Activated naive CD4-positive, alpha-beta T cell (primary cell): Measurements from ENCODE around the gene ZMIZ1.
"Not testable (repeated sequence)": the region's sequence is repeated elsewhere in the genome, so short reads cannot be mapped to it uniquely, and the experiment has no call there.

Experiments
- DNase-seq, 4 experiments: peaks; one replicate each; lab custom pipeline; 2025; lab: John Stamatoyannopoulos, UW

ZMIZ1 gene

DNA sequence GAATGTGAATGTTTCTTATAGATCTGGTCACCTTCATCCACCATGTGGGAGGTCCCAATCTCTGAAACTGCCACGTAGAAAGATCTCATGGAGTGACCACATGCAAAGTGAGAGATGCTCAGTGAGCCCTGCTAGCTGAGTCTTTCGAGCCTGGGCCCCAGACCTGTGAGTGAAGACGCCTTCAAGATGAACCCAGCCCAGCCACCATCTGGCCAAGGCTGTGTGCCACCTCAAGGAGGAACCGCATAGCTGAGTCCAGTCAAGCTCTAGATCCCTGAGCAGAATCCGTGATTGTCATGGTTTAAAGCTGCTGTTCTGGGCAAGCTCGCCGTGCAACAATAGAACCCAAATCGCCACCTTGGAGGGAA lies 258.3 kb downstream of the ZMIZ1 start:
- no peak for DNase-seq

DNA sequence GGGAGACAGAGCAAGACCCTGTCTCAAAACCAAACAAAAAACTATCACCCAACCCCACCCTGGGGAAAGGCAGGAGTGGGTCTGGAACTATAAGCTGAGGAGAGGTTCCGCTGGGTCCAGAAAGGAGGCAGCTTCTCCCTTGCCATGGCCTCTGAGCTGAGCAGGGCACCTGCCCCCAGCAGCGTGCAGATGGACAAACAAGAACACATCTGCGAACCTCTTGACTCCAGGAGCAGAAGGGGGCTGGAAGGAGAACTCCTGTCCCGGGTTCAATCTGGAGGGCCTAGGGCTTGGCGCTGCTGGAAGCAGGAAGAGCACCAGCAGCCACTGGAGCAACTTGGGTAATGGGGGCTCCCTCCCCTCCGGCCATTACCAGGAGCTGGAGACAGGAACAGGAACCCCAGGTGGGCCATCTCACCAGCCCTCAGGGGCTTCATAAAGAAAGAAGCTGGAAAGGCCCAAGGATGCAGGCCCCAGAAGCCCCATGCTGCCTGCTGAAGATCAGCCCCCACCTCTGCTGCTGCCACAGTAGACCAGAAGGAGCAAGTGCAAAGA lies 259.5 kb downstream of the ZMIZ1 start:
- DNase-seq: no peak

DNA sequence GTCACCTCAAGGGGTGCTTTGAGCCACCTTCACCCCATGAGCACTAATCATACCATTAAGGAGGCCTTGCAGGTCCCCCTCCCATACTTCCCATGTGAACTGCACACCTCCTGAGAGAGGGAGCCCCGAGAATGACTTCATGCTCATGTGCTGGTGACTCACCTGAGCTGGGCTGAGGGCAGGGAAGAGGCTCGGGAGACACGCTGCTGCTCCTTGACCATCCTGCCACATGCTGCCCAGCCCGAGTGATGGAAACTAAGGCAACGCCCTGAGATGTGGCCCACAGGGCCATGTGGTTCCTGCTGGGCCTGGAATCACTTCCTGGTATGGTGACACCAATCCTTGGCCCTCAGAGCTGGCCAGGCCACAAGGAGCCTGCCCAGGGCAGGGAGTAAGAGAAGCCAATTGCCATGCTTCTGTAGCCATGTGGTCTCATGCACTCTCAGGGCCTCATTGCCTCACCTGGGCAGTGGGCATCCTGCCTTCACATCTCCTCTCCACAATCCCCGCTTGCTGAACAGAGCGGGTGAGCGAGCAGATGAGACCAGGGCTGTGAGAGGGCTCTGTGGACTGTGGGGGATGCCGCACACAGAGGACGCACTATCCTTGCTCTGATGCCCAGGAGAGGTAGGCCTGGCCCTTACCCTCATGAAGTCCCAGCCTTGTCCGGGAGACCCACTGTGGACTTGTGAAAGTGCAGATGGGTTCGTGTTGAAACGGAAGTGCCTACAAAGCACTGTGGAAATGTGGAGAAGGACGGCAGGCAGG lies 260.2 kb downstream of the ZMIZ1 start:
- DNase-seq: no peak

DNA sequence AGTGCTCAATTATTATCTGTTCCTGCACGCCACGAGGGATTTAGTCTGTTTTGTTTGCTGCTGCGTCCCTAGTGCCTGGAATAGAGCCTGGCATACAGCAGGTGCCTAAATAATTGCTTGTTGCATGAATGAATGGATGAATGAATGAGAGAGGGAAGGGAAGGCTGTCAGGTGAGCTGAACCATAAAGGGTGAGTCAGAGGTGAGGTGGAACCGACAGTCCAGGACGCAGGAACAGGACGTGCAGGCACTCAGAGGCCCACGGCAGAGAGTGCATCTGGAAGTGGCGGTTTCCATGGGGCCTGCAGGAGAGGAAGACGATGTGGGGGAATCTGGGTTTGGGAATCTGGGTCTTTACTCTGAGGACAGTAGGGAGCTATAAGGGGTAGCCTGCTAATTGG lies 260.8 kb downstream of the ZMIZ1 start:
- DNase-seq: no peak

DNA sequence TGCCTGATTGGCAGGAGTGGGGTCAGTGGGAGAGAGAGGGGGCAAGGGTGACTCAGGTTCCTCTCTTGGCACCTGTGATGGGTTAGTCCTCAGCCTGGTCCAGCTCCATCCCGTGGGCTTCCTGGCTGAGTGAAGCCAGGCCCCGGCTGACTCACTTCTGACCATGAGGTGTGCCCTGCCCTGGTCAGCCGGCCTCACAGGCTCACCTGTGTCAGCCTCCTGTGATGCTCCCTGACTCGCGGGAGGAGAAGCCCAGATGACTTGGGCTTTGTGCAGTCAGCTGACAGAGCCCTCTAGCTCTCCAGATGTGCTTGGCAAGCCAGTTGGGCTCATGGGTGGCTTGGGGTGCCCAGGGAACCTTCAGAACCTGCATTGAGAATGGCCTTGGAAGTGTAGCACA lies 262.5 kb downstream of the ZMIZ1 start:
- no peak for DNase-seq

DNA sequence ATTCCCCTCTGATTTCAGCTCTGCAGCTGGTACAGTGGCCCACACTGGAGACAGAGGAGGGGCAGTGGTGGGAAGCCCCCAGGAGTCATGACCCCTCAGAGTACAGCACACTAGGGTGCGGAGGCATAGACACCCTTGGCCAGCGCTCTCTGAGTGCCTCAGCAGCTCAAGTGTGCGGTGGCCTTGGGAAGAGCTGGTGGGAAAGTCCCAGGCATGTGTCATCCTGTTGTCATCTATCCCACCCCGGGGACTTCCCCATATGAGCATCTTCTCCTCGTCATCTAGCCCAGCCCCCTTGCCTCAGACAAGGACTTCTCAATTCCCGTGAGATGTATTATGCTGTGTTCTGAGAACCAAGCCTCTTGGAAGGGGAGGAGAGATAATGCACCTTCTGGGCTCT lies 262.9 kb downstream of the ZMIZ1 start:
- DNase-seq: peak in 2 of 4 experiments; percentile 15 to 40

DNA sequence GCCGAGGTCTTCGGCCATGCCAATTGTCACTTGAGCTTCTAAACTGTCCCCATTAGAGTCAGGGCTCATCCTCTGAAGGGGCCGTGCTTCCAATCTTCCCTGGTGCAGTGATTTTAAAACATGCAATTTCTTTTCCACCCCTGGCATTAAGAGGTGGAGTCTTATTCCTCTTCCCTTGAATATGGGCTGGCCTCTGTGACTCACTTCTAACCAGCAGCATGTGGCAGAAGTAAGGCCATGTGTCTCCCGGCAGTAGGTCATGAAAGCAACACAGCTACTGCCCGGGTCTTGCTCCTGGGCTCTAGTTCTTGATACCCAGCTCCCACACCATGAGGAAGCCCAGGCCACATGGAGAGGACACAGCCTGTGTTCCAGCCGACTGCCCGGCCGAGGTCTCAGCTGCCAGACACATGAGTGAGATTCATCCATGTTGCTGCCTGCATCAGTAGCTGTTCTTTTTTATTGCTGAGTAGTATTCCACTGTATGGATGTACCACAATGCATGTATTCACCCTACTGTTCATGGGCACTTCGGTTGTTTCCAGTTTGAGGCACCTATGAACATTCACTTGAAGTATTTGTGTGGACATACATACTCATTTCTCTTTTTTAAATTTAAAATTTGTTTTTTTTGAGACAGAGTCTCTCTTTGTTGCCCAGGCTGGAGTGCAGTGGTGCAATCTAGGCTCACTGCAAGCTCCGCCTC lies 264.0 kb downstream of the ZMIZ1 start:
- not testable (repeated sequence) for DNase-seq

DNA sequence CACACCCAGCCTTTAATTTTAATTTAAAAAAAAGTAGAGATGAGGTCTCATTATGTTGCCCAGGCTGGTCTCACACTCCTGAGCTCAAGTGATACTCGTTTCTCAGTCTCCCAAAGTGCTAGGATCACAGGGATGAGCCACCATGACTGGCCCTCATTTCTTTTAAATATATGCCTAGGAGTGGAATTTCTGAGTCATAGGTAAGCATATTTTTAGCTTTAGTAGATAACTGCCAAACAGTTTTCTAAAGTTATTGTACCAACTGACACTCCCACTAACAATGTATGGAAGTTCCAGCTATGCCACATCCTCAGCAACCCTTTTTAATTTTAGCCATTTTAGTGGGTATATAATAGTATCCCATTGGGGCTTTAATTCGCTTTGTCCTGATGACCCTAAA lies 264.7 kb downstream of the ZMIZ1 start:
- no peak for DNase-seq

DNA sequence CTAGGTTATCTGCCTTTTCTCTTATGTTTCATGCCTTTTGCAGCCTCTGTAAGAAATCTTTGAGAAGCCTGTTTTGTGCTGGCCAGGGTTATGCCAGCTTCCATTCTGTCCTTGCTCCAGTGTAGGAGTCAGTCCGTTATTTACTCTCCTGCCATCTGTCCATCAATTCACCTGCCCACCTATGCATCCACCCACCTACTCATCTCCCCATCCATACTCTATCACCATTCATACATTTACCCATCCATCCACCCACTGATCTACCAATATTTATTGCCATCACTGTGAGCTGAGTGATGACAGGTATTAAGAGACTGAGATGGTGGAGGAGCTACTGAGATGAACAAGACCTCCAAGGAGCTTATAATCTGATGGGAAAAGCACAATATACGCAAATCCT lies 265.8 kb downstream of the ZMIZ1 start:
- DNase-seq: no peak

DNA sequence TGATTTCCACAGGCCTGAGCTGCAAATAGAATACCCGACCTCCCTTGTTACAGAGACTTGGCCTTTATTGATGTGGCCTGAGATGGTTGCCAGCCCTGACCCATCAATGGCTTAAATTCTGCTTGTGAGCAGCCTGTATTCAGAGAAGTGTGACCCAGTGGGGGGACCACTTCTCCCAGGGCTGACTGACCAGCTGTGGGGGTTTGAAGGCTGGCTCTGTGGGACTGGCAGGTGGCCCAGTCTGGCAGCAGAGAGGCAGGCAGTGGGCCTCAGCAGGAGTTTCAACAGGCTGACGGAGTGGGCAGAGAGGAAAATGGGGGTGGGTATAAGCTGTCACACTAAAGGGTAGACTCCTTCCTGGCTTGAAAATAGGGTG lies 266.3 kb downstream of the ZMIZ1 start:
- DNase-seq: no peak

DNA sequence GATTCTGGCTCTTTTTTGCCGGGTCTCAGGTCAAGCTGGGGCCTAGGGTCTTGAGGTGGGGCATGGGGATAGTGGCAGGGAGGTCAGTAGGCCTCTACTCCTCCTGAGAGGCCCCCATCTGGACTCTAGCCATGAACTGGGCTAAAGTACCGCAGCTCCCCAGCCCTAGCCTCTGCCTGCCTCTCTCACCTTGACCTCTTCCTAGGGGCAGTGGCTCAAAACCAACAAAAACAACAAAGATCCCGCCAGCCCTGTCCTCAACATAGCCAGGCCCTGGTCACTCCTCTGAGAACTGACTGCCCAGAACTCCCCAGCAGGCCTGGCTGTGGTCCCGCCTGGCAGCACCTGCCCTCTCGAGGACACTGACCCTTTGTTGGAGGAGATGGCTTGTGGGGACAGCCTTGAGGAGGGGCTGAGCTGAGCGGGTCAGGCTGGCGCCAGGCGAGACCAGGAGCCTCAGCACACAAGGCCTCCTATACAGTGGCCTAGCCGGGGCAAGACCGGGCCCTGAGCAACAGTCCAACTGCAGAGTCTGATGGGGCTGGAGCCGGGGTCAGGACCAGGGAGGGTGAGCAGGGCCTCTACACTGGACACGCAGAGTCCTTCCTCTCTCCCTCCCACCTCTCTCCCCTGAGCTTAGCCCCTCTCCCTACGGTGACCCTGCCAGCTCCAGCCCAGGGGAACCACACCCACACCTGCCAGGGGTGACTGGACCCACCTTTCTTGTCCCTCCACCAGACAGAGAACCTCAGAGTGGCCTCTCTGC lies 266.9 kb downstream of the ZMIZ1 start:
- DNase-seq: no peak

DNA sequence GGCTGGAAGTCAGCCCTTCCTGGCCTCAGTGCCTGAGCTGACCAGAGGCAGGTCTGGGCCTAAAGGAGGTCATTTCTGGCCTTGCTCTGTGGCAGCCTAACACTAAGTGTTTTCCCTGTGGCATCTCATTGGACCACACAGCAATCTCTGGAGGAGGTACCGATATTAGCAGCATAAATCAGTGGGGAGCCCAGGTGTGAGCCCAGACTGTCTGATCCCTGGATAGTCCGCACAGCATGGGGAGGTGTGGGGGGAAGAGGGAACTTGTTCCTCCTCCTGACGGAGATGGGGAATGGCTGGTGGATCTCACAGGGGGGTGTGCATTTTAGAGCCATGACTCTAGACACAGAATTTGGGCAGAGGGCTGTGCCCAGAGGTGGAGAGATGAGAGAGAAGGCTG lies 267.5 kb downstream of the ZMIZ1 start:
- DNase-seq: no peak

DNA sequence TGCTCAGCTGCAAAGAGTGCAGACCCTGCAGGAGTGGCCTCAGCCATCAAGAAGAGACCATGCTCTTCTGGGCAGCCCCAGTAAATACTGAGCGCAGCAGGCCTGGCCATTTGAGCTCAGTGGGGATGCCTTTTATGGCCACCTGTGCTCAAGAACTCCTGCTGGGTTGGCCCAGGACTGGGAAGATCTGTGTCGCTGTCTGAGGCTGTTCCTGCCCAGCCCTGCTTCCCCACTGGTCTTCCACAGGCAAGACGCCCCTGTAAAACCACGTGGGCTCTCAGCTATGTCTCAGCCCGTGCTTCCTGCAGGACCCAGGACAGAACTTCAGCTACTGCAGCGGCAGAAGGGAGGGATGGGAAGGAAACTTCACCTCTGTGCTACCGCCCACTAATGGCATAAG lies 268.0 kb downstream of the ZMIZ1 start:
- no peak for DNase-seq

DNA sequence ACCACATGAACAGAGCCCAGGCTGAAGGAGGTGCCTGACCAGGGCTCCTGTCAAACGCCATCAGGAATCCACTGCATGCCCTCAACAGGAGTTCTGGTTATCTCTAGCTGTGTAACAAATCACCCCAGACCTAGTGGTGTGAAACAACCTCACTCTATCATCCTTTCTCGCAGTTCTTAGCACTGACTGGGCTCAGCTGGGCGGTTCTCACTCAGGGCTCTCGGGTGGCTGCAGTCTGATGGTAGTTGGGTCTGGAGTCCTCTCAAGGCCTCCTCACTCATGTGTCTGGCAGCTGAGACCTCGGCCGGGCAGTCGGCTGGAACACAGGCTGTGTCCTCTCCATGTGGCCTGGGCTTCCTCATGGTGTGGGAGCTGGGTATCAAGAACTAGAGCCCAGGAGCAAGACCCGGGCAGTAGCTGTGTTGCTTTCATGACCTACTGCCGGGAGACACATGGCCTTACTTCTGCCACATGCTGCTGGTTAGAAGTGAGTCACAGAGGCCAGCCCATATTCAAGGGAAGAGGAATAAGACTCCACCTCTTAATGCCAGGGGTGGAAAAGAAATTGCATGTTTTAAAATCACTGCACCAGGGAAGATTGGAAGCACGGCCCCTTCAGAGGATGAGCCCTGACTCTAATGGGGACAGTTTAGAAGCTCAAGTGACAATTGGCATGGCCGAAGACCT lies 269.2 kb downstream of the ZMIZ1 start:
- not testable (repeated sequence) for DNase-seq

DNA sequence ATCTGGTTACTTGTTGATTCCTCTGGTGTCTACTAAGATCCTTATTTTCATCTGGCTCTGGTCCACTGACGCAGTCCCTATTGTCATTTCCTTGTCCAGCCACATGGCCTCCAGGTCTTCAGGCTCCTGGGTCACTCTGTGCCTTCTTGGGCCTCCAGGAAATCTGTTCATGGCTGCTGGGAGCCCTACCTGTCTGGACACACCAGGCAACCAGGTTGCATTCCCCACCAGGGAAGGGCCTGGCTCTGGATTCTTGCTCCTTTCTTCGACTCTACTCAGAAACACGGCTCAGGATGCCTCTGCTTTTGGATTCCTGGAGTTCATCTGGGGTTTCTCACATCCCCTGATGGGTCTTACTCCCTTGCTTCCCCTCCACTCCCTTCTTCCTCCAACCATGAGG lies 270.5 kb downstream of the ZMIZ1 start:
- DNase-seq: no peak

DNA sequence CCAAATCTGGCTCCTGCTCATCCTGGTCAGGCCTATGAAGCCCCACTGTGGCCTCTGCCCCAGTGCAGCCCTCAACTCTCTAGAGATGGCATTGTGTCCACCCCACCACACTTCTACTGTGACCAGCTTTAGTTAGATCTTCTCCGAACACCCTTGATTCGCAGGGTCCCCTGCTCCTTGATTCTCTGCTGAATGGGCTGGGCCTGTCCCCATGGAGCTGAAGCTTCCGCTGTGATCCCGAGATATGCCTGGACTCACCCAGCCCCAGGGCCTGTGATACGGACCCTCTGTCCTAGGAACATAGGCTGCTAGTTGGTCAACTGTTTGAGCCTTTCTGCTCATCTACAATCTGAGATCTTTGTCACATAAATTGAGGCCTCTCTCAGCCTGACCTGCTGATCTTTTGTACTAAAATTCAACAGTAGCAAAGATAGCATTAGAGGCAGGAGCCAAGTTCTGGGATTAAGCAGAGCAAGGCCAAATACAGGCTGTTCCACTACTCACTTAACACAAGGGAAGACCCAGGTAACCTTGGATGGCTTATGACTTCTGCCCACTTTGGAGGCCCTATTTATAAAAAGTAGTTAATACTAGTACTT lies 272.0 kb downstream of the ZMIZ1 start:
- DNase-seq: no peak

DNA sequence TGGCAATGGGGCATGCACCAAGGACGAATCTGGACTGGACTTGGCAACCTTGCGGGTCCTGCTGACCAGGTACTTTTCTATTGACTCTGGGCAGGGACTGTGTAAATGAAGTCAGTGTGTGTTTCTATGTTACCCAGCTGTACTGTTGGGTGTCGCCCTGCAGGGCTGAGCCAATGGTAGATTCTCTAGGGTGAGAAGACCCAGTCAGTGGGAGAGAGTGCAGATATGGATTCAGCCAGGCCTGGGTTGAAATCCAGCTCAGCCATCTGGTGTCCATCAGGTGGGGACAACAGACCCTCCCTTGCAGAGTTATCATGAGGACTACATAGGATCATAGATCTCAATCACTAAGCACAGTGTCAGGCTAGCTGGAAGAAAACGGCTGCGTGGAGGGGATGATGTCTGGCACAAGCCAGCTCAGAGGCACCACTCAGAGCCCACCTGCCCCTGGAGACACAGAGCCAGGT lies 273.6 kb downstream of the ZMIZ1 start:
- no peak for DNase-seq

DNA sequence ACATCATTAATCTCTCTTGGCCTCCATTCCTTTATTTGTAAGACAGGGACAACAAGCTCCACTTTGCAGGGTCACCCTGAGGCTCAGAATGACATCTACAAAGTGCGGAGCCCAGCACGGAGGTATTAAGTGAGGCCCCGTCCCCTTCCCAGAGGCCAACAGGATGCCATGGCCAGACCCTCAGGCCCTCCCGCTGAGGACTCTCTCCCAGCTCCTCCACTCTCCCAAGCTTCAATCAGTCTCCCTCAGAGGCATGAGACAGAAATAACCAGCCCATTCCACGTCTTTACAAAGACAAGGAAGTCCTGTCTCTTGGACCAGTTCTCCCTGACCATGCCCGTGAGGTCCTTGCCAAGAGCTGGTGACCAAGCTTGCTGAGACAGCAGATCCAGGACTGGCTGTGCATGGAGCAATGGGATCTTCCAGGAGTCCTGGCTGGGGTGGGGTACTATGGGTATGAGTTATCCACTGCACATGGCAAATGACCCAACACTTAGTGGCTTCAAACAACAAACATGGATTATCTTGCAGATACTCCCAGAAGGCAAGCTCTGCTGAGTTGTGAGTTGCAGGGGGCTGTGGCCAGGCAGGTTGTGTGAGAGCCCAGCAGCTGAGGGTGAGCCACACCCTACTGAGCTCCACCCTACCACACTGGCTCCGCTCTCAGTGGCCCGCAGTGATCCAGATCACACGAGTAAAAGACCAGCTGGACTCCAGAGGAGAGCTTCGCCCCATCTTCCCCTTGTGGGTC lies 274.2 kb downstream of the ZMIZ1 start:
- DNase-seq: no peak

DNA sequence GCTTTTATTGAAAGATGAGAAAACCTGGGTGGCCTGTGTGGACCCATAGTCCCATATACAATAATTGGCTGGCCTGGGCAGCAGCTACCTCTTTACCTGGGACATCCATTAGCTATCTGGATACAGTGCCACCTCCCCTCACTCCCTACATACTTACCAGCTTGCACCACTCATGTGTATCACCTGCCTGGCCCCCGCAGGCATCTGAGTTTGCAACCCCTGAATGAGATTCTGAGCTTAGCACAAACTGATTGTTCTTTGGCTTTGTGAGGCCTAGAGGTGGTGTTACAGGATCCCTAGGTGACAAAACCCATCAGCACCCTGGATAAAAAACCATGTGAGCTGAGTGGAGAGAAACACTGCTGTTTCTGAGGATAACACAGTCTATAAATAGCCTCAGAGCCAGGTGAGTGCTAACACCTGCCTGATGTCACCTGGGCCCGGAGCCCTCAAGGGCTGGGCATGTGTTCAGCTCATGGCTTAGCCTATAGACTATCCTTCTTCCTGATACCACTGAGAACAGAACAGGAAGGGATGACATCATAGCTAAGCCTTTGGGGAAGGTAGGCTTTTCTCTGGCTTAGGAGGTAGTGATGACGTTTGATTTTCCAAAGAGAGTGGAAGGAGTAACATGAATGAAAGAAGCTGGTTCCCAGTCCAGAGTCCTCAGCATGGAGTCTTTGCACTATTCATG lies 275.9 kb downstream of the ZMIZ1 start:
- no peak for DNase-seq
